Esophagus squamous epithelium (tissue), 5 donors: ENCODE measurements around the gene AIFM2. TPM values are rescaled to one million over a fixed set of nuclear protein-coding genes. Genes with fewer than 3 reads are reported as not detected.

Experiments used
- DNase-seq: peaks from one replicate; lab custom pipeline; 2025; lab: John Stamatoyannopoulos, UW
- H3K27ac ChIP-seq, 4 donors: fragments of 200-600 bp; sonication (generic); one replicate each; pipeline ENCODE4 v1.5.1; 2016 to 2019; ENCODE audit warnings: mild to moderate bottlenecking in 1 of 4
- H3K27me3 ChIP-seq, 4 donors: fragments of 200-600 bp; sonication (generic); 1 replicate in 3 of 4; 2 replicates in 1 of 4; pipeline versions ENCODE4 v1.5.1 to v1.6.0; 2017 to 2021; ENCODE audit warnings: antibody characterized with exemption in 1 of 4
- H3K36me3 ChIP-seq, 3 donors: fragments of 200-600 bp; sonication (generic); one replicate each; pipeline ENCODE4 v1.5.1; 2016 to 2019
- H3K4me1 ChIP-seq, 3 donors: fragments of 200-600 bp; sonication (generic); one replicate each; pipeline ENCODE4 v1.5.1; 2017 to 2019
- H3K4me3 ChIP-seq, 4 donors: fragments of 200-600 bp; sonication (generic); 1 replicate in 3 of 4; 2 replicates in 1 of 4; pipeline ENCODE4 v1.5.1; 2016 to 2019; ENCODE audit warnings: mild to moderate bottlenecking in 2 of 4, moderate library complexity in 1 of 4
- H3K9me3 ChIP-seq, 3 donors: fragments of 200-600 bp; sonication (generic); one replicate each; pipeline ENCODE4 v1.5.1; 2016 to 2019
- CTCF ChIP-seq, 6 experiments: fragments of 450-650 bp in 4 of 6; fragments of 200-600 bp in 2 of 6; sonication (generic) in 2 of 6; IDR thresholded peaks; one replicate each; pipeline ENCODE4 v1.5.1; 2016 to 2019; ENCODE audit warnings: antibody characterized with exemption in 6 of 6, mild to moderate bottlenecking in 4 of 6, moderate library complexity in 4 of 6
- POLR2A ChIP-seq, 4 donors: fragments of 450-650 bp; IDR thresholded peaks; one replicate each; pipeline ENCODE4 v1.6.1; 2017; ENCODE audit warnings: antibody characterized with exemption in 4 of 4, mild to moderate bottlenecking in 4 of 4, moderate library complexity in 3 of 4
- WGBS, 2 donors: methylation state at CpG; one replicate each; pipeline ENCODE4 v1.1.5; 2018; 5-methylcytosine and 5-hydroxymethylcytosine counted together
- intact Hi-C: fragments of 100-400 bp; cut with DNase I; formaldehyde crosslinking; loops from one replicate; pipeline ENCODE4 v1.15.0; 2022
- total RNA-seq, 4 donors: library from RNA; depleted of rRNA; stranded (reverse); fragments of >200 nt; gene quantifications; one replicate each; pipeline ENCODE4 v1.1.0, GENCODE V29; 2016
- donor health status: DM: yes; HTN: yes; CAD: no.

Gene AIFM2
- total RNA-seq, 4 donors from 2014 or later = 4.9 to 13.4 (median 9.3) TPM

DNA sequence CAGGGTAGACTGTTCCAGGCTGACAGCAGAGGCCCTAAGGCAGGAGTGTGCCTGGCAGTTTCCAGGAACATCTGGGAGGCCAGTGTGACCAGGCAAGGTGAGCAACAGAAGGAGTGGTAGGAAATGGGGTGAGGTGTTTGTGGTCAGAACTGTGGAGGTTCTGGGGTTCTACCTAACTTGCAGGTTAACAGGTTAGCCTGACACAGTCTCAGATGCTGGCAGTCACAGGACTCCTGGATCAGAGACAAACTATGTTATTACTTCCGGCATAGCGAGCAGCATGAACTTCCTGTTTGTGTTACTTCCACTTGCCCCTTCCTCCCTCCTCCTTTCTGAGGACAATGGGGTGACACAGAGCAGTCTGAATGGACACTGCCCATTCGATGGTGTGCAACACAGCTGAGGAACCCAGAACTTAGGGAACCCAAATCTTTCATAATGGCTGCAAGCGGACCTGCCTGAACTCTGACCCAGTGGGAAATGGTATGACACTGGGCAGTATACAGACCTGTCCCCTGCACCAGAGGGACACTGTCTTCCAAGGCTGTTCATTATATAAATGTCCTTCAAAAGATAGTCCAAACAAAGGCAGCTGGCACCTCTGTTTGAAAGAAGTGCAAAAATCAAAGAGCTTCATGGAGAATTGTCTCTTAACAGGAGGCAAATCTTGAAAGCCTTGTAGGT is 41.6 kb upstream of the AIFM2 start:
- DNase-seq = no peak
- 35 to 48% methylated on average over 3 to 4 of the region's 4 CpGs for WGBS, 2 donors
- Histone ChIP-seq H3K27ac (peak overlapping the region; percentile 32 to 60 (median 40)), H3K36me3 (no peaks in the 10 kb centered on the region), H3K4me1 (peaks cover 2 to 26% (median 7%) of the 10 kb centered on the region in 3 donors), H3K27me3 (no peaks in the 10 kb centered on the region), H3K4me3 (no peak overlapping the region), H3K9me3 (no peaks in the 10 kb centered on the region)
- intact Hi-C loops = no loop called here
- TF ChIP-seq CTCF (IDR thresholded peaks at IDR 0.05) = no peak
- no peak for TF ChIP-seq POLR2A (IDR thresholded peaks at IDR 0.05)

- intact Hi-C loops = no loop called here
- Histone ChIP-seq H3K36me3 (peaks cover 0 to 20% (median 0%) of the 10 kb centered on the region in 3 donors), H3K4me3 (peak overlapping the region; percentile 77 to 99 (median 91)), H3K27me3 (no peaks in the 10 kb centered on the region), H3K9me3 (no peaks in the 10 kb centered on the region), H3K27ac (peak overlapping the region; percentile 95 to 99 (median 95)), H3K4me1 (peaks cover 6 to 67% (median 24%) of the 10 kb centered on the region in 3 donors)
- TF ChIP-seq CTCF (IDR thresholded peaks at IDR 0.05) = no peak
- TF ChIP-seq POLR2A (IDR thresholded peaks at IDR 0.05) = no peak
- WGBS, 2 donors = 0 to 1% methylated on average over 18 to 21 of the region's 40 CpGs
- DNase-seq = no peak
These were observed 37.2 kb upstream of the AIFM2 start for GRCh38 chr10:70169649-70170364.

DNA sequence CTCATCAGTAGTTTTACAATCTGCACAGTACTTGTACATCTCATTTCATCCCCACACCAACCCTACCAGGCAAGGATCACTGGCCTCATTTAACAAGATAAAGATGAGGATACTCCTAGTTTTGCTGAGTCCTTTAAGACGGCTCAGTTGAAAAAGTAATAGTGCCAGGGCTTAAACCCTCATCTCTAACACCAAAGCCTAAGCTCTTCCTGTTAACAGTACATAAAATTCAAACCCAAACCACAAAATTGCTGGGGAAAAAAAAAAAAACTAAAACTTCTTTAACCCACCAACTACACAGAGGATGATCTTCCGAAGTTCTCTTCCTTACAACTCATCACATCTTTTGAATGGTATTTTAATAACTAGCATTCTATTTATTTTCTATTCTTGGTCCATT is 36.4 kb upstream of the AIFM2 start:
- TF ChIP-seq POLR2A (IDR thresholded peaks at IDR 0.05) (no peak), CTCF (IDR thresholded peaks at IDR 0.05) (no peak)
- Histone ChIP-seq H3K4me1 (peaks cover 6 to 68% (median 27%) of the 10 kb centered on the region in 3 donors), H3K9me3 (no peaks in the 10 kb centered on the region), H3K36me3 (peaks cover 0 to 20% (median 0%) of the 10 kb centered on the region in 3 donors), H3K27me3 (no peaks in the 10 kb centered on the region), H3K27ac (peak overlapping the region in 2 of 4 donors; percentile 95 to 99), H3K4me3 (peak overlapping the region; percentile 77 to 99 (median 91))
- WGBS, 2 donors = 9 to 11% methylated on average over 2 of the region's 2 CpGs
- intact Hi-C loops = no loop called here
- DNase-seq = no peak

DNA sequence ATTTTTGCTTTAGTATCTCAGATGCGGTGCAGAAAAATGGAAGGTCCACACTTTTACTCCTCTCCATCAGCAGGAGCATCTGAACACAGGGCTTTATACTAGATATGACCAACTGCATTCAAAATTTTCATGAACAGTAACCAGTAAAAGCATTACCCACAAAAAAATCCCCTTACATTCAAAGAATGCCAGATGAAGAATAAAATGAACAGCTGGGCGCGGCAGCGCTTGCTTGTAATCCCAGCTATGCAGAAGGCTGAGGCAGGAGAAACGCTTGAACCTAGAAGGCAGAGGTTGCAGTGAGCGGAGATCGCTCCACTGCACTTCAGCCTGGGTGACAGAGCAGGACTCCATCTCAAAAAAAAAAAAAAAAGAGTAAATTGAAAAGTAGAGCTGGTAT is 34.6 kb upstream of the AIFM2 start:
- no peak overlapping the region for H3K4me3 ChIP-seq
- 73 to 80% methylated on average over 7 of the region's 7 CpGs for WGBS, 2 donors

More for the DNA sequence above, 34.6 kb upstream of the AIFM2 start:
- Histone ChIP-seq H3K9me3 (no peaks in the 10 kb centered on the region), H3K27me3 (no peaks in the 10 kb centered on the region), H3K4me1 (peaks cover 6 to 80% (median 37%) of the 10 kb centered on the region in 3 donors), H3K36me3 (peaks cover 0 to 20% (median 0%) of the 10 kb centered on the region in 3 donors), H3K27ac (no peak overlapping the region)
- TF ChIP-seq CTCF (IDR thresholded peaks at IDR 0.05) (no peak), POLR2A (IDR thresholded peaks at IDR 0.05) (no peak)
- DNase-seq = no peak
- intact Hi-C loops = no loop called here
